HG03342 (cell line): Measurements from ENCODE around the gene APBB2.
"Not testable (repeated sequence)": the region's sequence is repeated elsewhere in the genome, so short reads cannot be mapped to it uniquely, and the experiment has no call there.

Experiments
- ATAC-seq: cut with Tn5 transposase; IDR thresholded peaks from one replicate; pipeline ENCODE4 v1.9.1; 2021; ENCODE audit warnings: mild to moderate bottlenecking, moderate library complexity; ENCODE audit not compliant: unreplicated experiment

APBB2 gene

GRCh38 chr4:40840255-40840984 is 373.9 kb downstream of the APBB2 start:
- peak; percentile 30 for ATAC-seq

GRCh38 chr4:40838742-40839141 is 375.6 kb downstream of the APBB2 start:
- no peak for ATAC-seq

GRCh38 chr4:40837094-40837870 is 377.1 kb downstream of the APBB2 start:
- ATAC-seq = no peak

- ATAC-seq = no peak
Observed at GRCh38 chr4:40833212-40833611, 381.1 kb downstream of the APBB2 start.

GRCh38 chr4:40832175-40832574 is 382.2 kb downstream of the APBB2 start:
- ATAC-seq = no peak

- no peak for ATAC-seq
Observed at GRCh38 chr4:40831146-40831907, 383.0 kb downstream of the APBB2 start.

- ATAC-seq = no peak
Observed at GRCh38 chr4:40829586-40829985, 384.8 kb downstream of the APBB2 start.

- ATAC-seq = no peak
Observed at GRCh38 chr4:40828661-40829060, 385.7 kb downstream of the APBB2 start.

- ATAC-seq = no peak
Observed at GRCh38 chr4:40827758-40828157, 386.6 kb downstream of the APBB2 start.

GRCh38 chr4:40826821-40827220 is 387.5 kb downstream of the APBB2 start:
- ATAC-seq = no peak

GRCh38 chr4:40825014-40825838 is 389.1 kb downstream of the APBB2 start:
- peak; percentile 59 for ATAC-seq

GRCh38 chr4:40822420-40823166 is 391.7 kb downstream of the APBB2 start:
- ATAC-seq = no peak

- ATAC-seq = no peak
Observed at GRCh38 chr4:40820101-40820500, 394.2 kb downstream of the APBB2 start.

- not testable (repeated sequence) for ATAC-seq
Observed at GRCh38 chr4:40817157-40817556, 397.2 kb downstream of the APBB2 start.

- ATAC-seq = no peak
Observed at GRCh38 chr4:40812856-40813255, 401.5 kb downstream of the APBB2 start.

- ATAC-seq = no peak
Observed at GRCh38 chr4:40812386-40812785, 402.0 kb downstream of the APBB2 start.

- ATAC-seq = no peak
Observed at GRCh38 chr4:40811956-40812355, 402.4 kb downstream of the APBB2 start.

GRCh38 chr4:40808926-40809457 is 405.4 kb downstream of the APBB2 start:
- ATAC-seq = no peak

- no peak for ATAC-seq
Observed at GRCh38 chr4:40804598-40804997, 409.7 kb downstream of the APBB2 start.

- ATAC-seq = peak; percentile 71
Observed at GRCh38 chr4:40800064-40800463, 414.3 kb downstream of the APBB2 start.
